ENCODE data around the gene OS9. TPM values are rescaled to one million over a fixed set of nuclear protein-coding genes. Genes with fewer than 3 reads are reported as not detected.

OS9 gene
- total RNA-seq, 2 experiments from 2014 or later: 108 to 112 TPM

GRCh38 chr12:57749061-57749460 is 55.1 kb downstream of the OS9 start:
- no peak overlapping the region for H3K4me3 Mint-ChIP-seq
- no peak for TF ChIP-seq CTCF (IDR thresholded peaks at IDR 0.05)
- no peak overlapping the region for H3K27ac Mint-ChIP-seq
- peaks cover 38% of the 10 kb centered on the region for H3K36me3 ChIP-seq (ENCODE audit: insufficient read depth, low read length)
- H3K4me3 ChIP-seq (ENCODE audit: low read length): no peak overlapping the region
- ATAC-seq (ENCODE audit: poor library complexity): no peak
- intact Hi-C loops (cut with DNase I, micrococcal nuclease): no loop called here
- ChIA-PET POLR2A (no interaction called here), CTCF (interaction anchor here (2.1 kb wide), 1 partner anchor 8 kb away, joined by 6 read pairs; no protein-coding TSS in a partner anchor)
- H3K36me3 Mint-ChIP-seq (ENCODE audit: low read depth): peaks cover 57% of the 10 kb centered on the region
- H3K27ac ChIP-seq (ENCODE audit: low read depth in 1 of 2, low read length in 2 of 2): no peak overlapping the region
- no peaks in the 10 kb centered on the region for H3K27me3 Mint-ChIP-seq
- peaks cover 70% of the 10 kb centered on the region for H3K4me1 Mint-ChIP-seq (ENCODE audit: low read depth)
- H3K4me1 ChIP-seq (ENCODE audit: insufficient read depth, low read length): peaks cover 56% of the 10 kb centered on the region
- no peaks in the 10 kb centered on the region for H3K9me3 Mint-ChIP-seq
- H3K27me3 ChIP-seq (ENCODE audit: control insufficient read depth in 1 of 2, insufficient read depth in 2 of 2, low read length in 2 of 2): no peaks in the 10 kb centered on the region
- no peak for DNase-seq
- no peaks in the 10 kb centered on the region for H3K9me3 ChIP-seq (ENCODE audit: control insufficient read depth in 1 of 2, insufficient read depth in 1 of 2, low read length in 2 of 2)

GRCh38 chr12:57750561-57751431 is 56.9 kb downstream of the OS9 start:
- peak in 1 of 14 experiments; percentile 33 for DNase-seq
- peaks cover 51% of the 10 kb centered on the region for H3K36me3 Mint-ChIP-seq (ENCODE audit: low read depth)
- H3K27ac ChIP-seq (ENCODE audit: low read depth in 1 of 2, low read length in 2 of 2): peak overlapping the region in 1 of 2 donors; percentile 78
- no peak for TF ChIP-seq CTCF (IDR thresholded peaks at IDR 0.05)
- H3K27me3 ChIP-seq (ENCODE audit: control insufficient read depth in 1 of 2, insufficient read depth in 2 of 2, low read length in 2 of 2): no peaks in the 10 kb centered on the region
- peaks cover 49% of the 10 kb centered on the region for H3K4me1 ChIP-seq (ENCODE audit: insufficient read depth, low read length)
- intact Hi-C loops (cut with DNase I, micrococcal nuclease): loop anchor here (5.0 kb wide), 3 partner anchors 97 to 273 kb away; partner anchors contain the start of genes ARHGAP9 (in 1 of the 2), CTDSP2 (in 1 of the 2), DDIT3 (in 1 of the 2) and MBD6 (in 1 of the 2)
- CTCF ChIA-PET: no interaction called here
- H3K9me3 Mint-ChIP-seq: no peaks in the 10 kb centered on the region
- H3K27me3 Mint-ChIP-seq: no peaks in the 10 kb centered on the region
- peaks cover 38% of the 10 kb centered on the region for H3K36me3 ChIP-seq (ENCODE audit: insufficient read depth, low read length)
- POLR2A ChIA-PET: interaction anchor here (0.6 to 1.2 kb wide), 4 partner anchors 10 to 1786 kb away, joined by 3 to 4 read pairs (median 3); partner anchors contain the start of genes EEF1AKMT3 and METTL1
- H3K4me1 Mint-ChIP-seq (ENCODE audit: low read depth): peaks cover 62% of the 10 kb centered on the region
- no peak for ATAC-seq (ENCODE audit: poor library complexity)
- no peaks in the 10 kb centered on the region for H3K9me3 ChIP-seq (ENCODE audit: control insufficient read depth in 1 of 2, insufficient read depth in 1 of 2, low read length in 2 of 2)
- peak overlapping the region; percentile 89 for H3K4me3 Mint-ChIP-seq
- peak overlapping the region; percentile 87 for H3K27ac Mint-ChIP-seq
- H3K4me3 ChIP-seq (ENCODE audit: low read length): peak overlapping the region; percentile 66

GRCh38 chr12:57751432-57751787 is 57.5 kb downstream of the OS9 start:
- ATAC-seq (ENCODE audit: poor library complexity): no peak
- POLR2A ChIA-PET: interaction anchor here (0.6 to 1.2 kb wide), 7 partner anchors 10 to 1787 kb away, joined by 3 to 9 read pairs (median 3); partner anchors contain the start of genes CYP27B1 and DDIT3
- no peak for TF ChIP-seq CTCF (IDR thresholded peaks at IDR 0.05)

More at GRCh38 chr12:57751432-57751787, 57.5 kb downstream of the OS9 start:
- H3K27me3 Mint-ChIP-seq: no peaks in the 10 kb centered on the region
- peak overlapping the region; percentile 87 for H3K27ac Mint-ChIP-seq
- intact Hi-C loops (cut with DNase I, micrococcal nuclease): loop anchor here (5.0 kb wide), 3 partner anchors 96 to 274 kb away; partner anchors contain the start of genes ARHGAP9 (in 1 of the 2), CTDSP2 (in 1 of the 2), DDIT3 (in 1 of the 2) and MBD6 (in 1 of the 2)
- Histone ChIP-seq H3K9me3 (ENCODE audit: control insufficient read depth in 1 of 2, insufficient read depth in 1 of 2, low read length in 2 of 2) (no peaks in the 10 kb centered on the region), H3K27ac (ENCODE audit: low read depth in 1 of 2, low read length in 2 of 2) (peak overlapping the region; percentile 74 to 78), H3K36me3 (ENCODE audit: insufficient read depth, low read length) (peaks cover 34% of the 10 kb centered on the region), H3K4me1 (ENCODE audit: insufficient read depth, low read length) (peaks cover 50% of the 10 kb centered on the region), H3K4me3 (ENCODE audit: low read length) (peak overlapping the region; percentile 66), H3K27me3 (ENCODE audit: control insufficient read depth in 1 of 2, insufficient read depth in 2 of 2, low read length in 2 of 2) (no peaks in the 10 kb centered on the region)
- CTCF ChIA-PET: interaction anchor here (0.8 kb wide), 1 partner anchor 168 kb away, joined by 3 read pairs; no protein-coding TSS in a partner anchor
- DNase-seq: peak in 1 of 14 experiments; percentile 39
- peaks cover 55% of the 10 kb centered on the region for H3K36me3 Mint-ChIP-seq (ENCODE audit: low read depth)
- peaks cover 62% of the 10 kb centered on the region for H3K4me1 Mint-ChIP-seq (ENCODE audit: low read depth)
- no peaks in the 10 kb centered on the region for H3K9me3 Mint-ChIP-seq
- peak overlapping the region; percentile 89 for H3K4me3 Mint-ChIP-seq
